Lung (tissue), 12 donors: ENCODE results near the gene PHYHIPL. TPM values are rescaled to one million over a fixed set of nuclear protein-coding genes. Genes with fewer than 3 reads are reported as not detected.
"Not testable (repeated sequence)": the region's sequence is repeated elsewhere in the genome, so short reads cannot be mapped to it uniquely, and the experiment has no call there.

Source experiments
- ATAC-seq: fragments of 200-7000 bp; cut with Tn5 transposase; one replicate; pipeline ENCODE4 v1.9.1; 2020; ENCODE audit warnings: moderate number of reproducible peaks; ENCODE audit not compliant: insufficient read depth, low FRiP score
- DNase-seq, 3 donors: peaks; one replicate each; pipeline ENCODE4 v3.0.0-alpha.2; 2013 to 2017
- H3K27ac ChIP-seq, 2 donors: one replicate each; pipeline ENCODE4 v1.5.1; 2013; ENCODE audit warnings: mild to moderate bottlenecking in 2 of 2, moderate library complexity in 2 of 2, control low read depth in 1 of 2, inconsistent platforms in 1 of 2, low read depth in 1 of 2, low read length in 1 of 2
- H3K27me3 ChIP-seq, 3 donors: one replicate each; pipeline ENCODE4 v1.5.1; 2013; ENCODE audit warnings: low read length in 2 of 3; ENCODE audit not compliant: control insufficient read depth in 3 of 3, insufficient read depth in 3 of 3
- H3K36me3 ChIP-seq, 4 donors: one replicate each; pipeline ENCODE4 v1.5.1; 2013; ENCODE audit warnings: low read length in 4 of 4, mild to moderate bottlenecking in 1 of 4, moderate library complexity in 1 of 4; ENCODE audit not compliant: control insufficient read depth in 4 of 4, insufficient read depth in 4 of 4
- H3K4me1 ChIP-seq, 5 donors: one replicate each; pipeline ENCODE4 v1.5.1; 2013; ENCODE audit warnings: low read length in 5 of 5, mild to moderate bottlenecking in 2 of 5, moderate library complexity in 1 of 5; ENCODE audit not compliant: control insufficient read depth in 5 of 5, insufficient read depth in 5 of 5
- H3K4me3 ChIP-seq: one replicate; pipeline ENCODE4 v1.5.1; 2013; ENCODE audit warnings: mild to moderate bottlenecking, control low read depth, moderate library complexity
- H3K9ac ChIP-seq, 2 donors: one replicate each; pipeline ENCODE4 v1.5.1; 2013; ENCODE audit warnings: low read length in 2 of 2, control low read depth in 1 of 2; ENCODE audit not compliant: insufficient read depth in 1 of 2
- H3K9me3 ChIP-seq, 4 donors: one replicate each; pipeline ENCODE4 v1.5.1; 2013; ENCODE audit warnings: low read length in 3 of 4, mild to moderate bottlenecking in 1 of 4, moderate library complexity in 1 of 4; ENCODE audit not compliant: control insufficient read depth in 4 of 4, insufficient read depth in 3 of 4
- WGBS, 2 donors: extraction: QIAGEN DNeasy Blood & Tissue Kit; methylation state at CpG; one replicate each; pipeline ENCODE4 v1.1.7; 2013; 5-methylcytosine and 5-hydroxymethylcytosine counted together
- polyA plus RNA-seq, 2 donors: library from polyadenylated mRNA; stranded (reverse); fragments of 200-250 nt; gene quantifications; one replicate each; pipeline ENCODE4 v1.2.1, GENCODE V29; 2013
- total RNA-seq, 2 donors: library from RNA; depleted of rRNA in 1 of 2; stranded (reverse); fragments of >200 nt in 1 of 2; gene quantifications; one replicate each; pipeline ENCODE4 v1.2.1, GENCODE V29; 2014 to 2021
- TF ChIP-seq, protein P1 (sequence below): IDR thresholded peaks from 2 replicates; pipeline ENCODE4 v1.5.1; 2012; ENCODE audit warnings: mild to moderate bottlenecking; ENCODE audit errors: control extremely low read depth, extremely low read depth
- donor health status: control.
- donor health status: control.
- donor health status: Bipolar disorder and iron deficiency.
- donor health status: healthy.
- donor health status: DM: yes; HTN: yes; CAD: no.

The PHYHIPL gene
- total and polyA plus RNA-seq, 4 donors, result 0.02 to 0.25 (median 0.08) TPM

DNA sequence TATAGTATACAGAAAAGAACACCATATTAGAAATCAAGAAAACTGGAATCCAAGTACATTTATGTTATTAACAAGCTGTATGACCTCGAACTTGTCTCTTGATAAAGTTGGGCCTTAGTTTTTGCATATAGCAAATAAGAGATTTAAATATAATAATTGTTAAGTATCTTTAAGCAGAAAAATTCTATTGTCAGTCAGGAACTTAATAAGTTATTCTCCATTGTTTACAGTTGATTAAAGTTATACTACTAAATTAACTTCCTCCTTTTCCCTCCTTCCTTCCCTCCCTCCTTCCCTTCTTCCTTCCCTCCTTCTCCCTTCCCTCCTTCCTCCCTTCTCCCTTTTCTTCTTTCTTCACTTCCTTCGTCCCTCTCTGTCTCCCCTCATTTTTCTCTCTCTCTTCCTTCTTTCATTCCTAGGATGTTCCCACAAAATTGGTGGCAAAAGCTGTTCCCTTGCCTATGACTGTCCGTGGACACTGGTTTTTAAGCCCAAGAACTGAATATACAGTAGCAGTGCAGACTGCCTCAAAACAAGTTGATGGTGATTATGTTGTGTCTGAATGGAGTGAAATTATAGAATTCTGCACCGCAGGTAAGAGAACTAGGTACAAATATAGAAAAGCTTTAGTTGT, 59.7 kb downstream of the PHYHIPL start:
- ATAC-seq, result no peak
- DNase-seq, result no peak
- Histone ChIP-seq H3K27ac (no peak overlapping the region), H3K9me3 (no peaks in the 10 kb centered on the region), H3K27me3 (no peaks in the 10 kb centered on the region), H3K4me1 (peaks cover 0 to 8% (median under 1%) of the 10 kb centered on the region in 5 donors), H3K36me3 (no peaks in the 10 kb centered on the region), H3K9ac (no peak overlapping the region), H3K4me3 (no peak overlapping the region)
- TF ChIP-seq, protein P1, sequence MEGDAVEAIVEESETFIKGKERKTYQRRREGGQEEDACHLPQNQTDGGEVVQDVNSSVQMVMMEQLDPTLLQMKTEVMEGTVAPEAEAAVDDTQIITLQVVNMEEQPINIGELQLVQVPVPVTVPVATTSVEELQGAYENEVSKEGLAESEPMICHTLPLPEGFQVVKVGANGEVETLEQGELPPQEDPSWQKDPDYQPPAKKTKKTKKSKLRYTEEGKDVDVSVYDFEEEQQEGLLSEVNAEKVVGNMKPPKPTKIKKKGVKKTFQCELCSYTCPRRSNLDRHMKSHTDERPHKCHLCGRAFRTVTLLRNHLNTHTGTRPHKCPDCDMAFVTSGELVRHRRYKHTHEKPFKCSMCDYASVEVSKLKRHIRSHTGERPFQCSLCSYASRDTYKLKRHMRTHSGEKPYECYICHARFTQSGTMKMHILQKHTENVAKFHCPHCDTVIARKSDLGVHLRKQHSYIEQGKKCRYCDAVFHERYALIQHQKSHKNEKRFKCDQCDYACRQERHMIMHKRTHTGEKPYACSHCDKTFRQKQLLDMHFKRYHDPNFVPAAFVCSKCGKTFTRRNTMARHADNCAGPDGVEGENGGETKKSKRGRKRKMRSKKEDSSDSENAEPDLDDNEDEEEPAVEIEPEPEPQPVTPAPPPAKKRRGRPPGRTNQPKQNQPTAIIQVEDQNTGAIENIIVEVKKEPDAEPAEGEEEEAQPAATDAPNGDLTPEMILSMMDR, result no peak
- WGBS, 2 donors, result 77 to 84% methylated on average over 4 of the region's 4 CpGs

DNA sequence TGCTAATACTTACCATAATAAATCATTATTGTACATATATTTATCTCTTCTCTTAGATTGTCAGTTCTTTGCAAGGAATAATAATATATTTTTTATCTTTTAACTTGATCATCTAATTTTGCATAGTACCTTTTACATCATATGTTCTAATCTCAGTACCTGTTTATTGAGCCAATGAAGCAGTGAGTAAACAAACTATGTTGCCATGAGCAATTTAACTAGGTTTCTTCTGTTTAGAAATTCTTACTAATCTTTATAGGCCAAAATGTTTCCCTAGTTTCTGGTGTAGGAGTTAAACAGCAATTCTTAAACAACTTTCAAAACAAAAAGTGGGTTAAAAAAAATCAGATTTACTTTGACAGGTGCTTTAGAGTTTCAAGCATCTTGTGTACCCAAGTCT, 61.3 kb downstream of the PHYHIPL start:
- Histone ChIP-seq H3K27ac (no peak overlapping the region), H3K4me3 (no peak overlapping the region), H3K27me3 (no peaks in the 10 kb centered on the region), H3K9ac (no peak overlapping the region), H3K4me1 (peaks cover 0 to 15% (median 3%) of the 10 kb centered on the region in 5 donors), H3K9me3 (no peaks in the 10 kb centered on the region), H3K36me3 (no peaks in the 10 kb centered on the region)
- TF ChIP-seq, protein P1, result no peak
- DNase-seq (no peak), ATAC-seq (no peak)

DNA sequence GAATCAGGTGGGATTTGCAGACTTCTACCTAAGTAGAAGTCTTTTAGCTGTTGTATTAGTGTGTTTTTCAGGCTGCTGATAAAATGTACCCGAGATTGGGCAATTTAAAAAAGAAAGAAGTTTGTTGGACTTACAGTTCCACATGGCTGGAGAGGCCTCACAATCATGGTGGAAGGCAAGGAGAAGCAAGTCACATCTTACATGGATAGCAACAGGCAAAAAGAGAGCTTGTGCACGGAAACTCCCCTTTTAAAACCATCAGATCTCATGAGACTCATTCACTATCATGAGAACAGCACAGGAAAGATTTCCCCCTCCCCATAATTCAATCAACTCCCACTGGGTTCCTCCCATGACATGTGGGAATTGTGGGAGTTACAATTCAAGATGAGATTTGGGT, 62.7 kb downstream of the PHYHIPL start:
- ATAC-seq, H3K9me3 ChIP-seq: not testable (repeated sequence)
- 60 to 69% methylated on average over 2 of the region's 2 CpGs for WGBS, 2 donors

DNA sequence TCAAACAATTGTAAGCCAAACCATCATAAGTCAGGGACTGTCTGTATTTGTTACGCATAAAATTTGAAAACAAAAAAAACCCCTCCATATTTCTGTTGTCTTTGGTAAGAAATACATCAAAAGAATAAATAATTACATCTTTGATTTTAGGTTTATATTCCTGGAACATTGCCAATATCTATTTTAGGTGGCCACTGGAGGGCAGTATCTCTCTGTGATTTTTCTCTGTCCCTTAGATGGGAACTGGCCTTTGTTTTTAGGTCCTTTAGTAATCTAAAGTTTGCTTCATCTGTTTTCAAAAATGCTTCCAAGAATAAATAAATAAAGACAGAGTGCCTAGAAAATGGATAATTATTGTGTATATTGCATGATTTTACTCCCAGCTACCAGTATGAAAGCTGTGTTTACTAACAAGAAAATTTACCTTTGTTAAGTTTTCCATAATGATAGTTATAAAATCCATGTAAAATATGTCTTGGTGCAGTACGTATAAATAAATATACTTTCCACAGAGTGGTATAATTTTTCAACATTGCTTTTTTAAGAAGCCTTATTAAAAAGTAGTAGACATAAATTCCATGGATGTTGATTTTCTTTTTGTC, 64.2 kb downstream of the PHYHIPL start:
- 36 to 47% methylated on average over 2 of the region's 2 CpGs for WGBS, 2 donors
- peaks cover 0 to 23% (median 0%) of the 10 kb centered on the region in 5 donors for H3K4me1 ChIP-seq
- DNase-seq (peak; percentile 29 to 83 (median 82)), ATAC-seq (no peak)
- H3K4me3 ChIP-seq, result no peak overlapping the region
- no peaks in the 10 kb centered on the region for H3K9me3 ChIP-seq
- H3K36me3 ChIP-seq, result no peaks in the 10 kb centered on the region
- H3K27ac ChIP-seq, result no peak overlapping the region
- TF ChIP-seq, protein P1, result peak; percentile 37
- no peak overlapping the region for H3K9ac ChIP-seq
- H3K27me3 ChIP-seq, result no peaks in the 10 kb centered on the region

More for the DNA sequence above, 62.7 kb downstream of the PHYHIPL start:
- not testable (repeated sequence) for DNase-seq, H3K4me3 ChIP-seq, H3K27ac ChIP-seq, H3K27me3 ChIP-seq, H3K36me3 ChIP-seq, H3K9ac ChIP-seq
- H3K4me1 ChIP-seq, result peaks cover 0 to 15% (median 3%) of the 10 kb centered on the region in 5 donors
